NB4 (cell line): ENCODE results near the gene SCT.

Experiments
- DNase-seq: peaks from one replicate; pipeline ENCODE4 v3.0.0; 2010; ENCODE audit warnings: low read depth
- H3K4me3 ChIP-seq: one replicate; pipeline ENCODE4 v1.5.1; 2011; ENCODE audit warnings: mild to moderate bottlenecking, low read depth, low read length, moderate library complexity
- CTCF ChIP-seq: IDR thresholded peaks from one replicate; pipeline ENCODE4 v1.5.1; 2012; ENCODE audit warnings: low read depth, low read length
- MAX ChIP-seq: IDR thresholded peaks from 2 replicates; pipeline ENCODE4 v1.6.1; 2011; ENCODE audit warnings: low read depth, low read length
- MYC ChIP-seq: IDR thresholded peaks from 2 replicates; pipeline ENCODE4 v1.6.1; 2011; ENCODE audit warnings: low read depth, low read length
- POLR2A ChIP-seq: IDR thresholded peaks from 2 replicates; pipeline ENCODE4 v1.6.1; 2011; ENCODE audit warnings: mild to moderate bottlenecking; ENCODE audit not compliant: insufficient read length; ENCODE audit errors: extremely low read depth

Gene SCT

GRCh38 chr11:645536-645935 lies 18.6 kb upstream of the SCT start:
- TF ChIP-seq POLR2A, result no peak
- TF ChIP-seq MAX, result no peak
- TF ChIP-seq CTCF, result no peak
- TF ChIP-seq MYC, result no peak
- no peak for DNase-seq
- no peak overlapping the region for H3K4me3 ChIP-seq

GRCh38 chr11:643849-644738 lies 17.1 kb upstream of the SCT start:
- TF ChIP-seq MYC (no peak), MAX (no peak), CTCF (no peak), POLR2A (no peak)
- H3K4me3 ChIP-seq, result no peak overlapping the region
- DNase-seq, result no peak

GRCh38 chr11:643366-643765 lies 16.4 kb upstream of the SCT start:
- no peak overlapping the region for H3K4me3 ChIP-seq
- no peak for DNase-seq
- no peak for TF ChIP-seq MAX

GRCh38 chr11:641806-642370 lies 14.9 kb upstream of the SCT start:
- DNase-seq, result no peak
- TF ChIP-seq MAX, result no peak
- no peak for TF ChIP-seq POLR2A
- TF ChIP-seq CTCF, result no peak
- TF ChIP-seq MYC, result no peak
- no peak overlapping the region for H3K4me3 ChIP-seq

- no peak overlapping the region for H3K4me3 ChIP-seq
- no peak for TF ChIP-seq MAX
- TF ChIP-seq POLR2A, result no peak
- DNase-seq, result no peak
These were observed 13.2 kb upstream of the SCT start for GRCh38 chr11:640021-640706.

GRCh38 chr11:639332-639955 lies 12.5 kb upstream of the SCT start:
- no peak for TF ChIP-seq CTCF
- no peak for TF ChIP-seq POLR2A
- no peak for TF ChIP-seq MAX
- no peak for TF ChIP-seq MYC
- no peak for DNase-seq
- H3K4me3 ChIP-seq, result no peak overlapping the region
